ENCODE measurements around the gene SLC6A20.

The SLC6A20 gene

DNA sequence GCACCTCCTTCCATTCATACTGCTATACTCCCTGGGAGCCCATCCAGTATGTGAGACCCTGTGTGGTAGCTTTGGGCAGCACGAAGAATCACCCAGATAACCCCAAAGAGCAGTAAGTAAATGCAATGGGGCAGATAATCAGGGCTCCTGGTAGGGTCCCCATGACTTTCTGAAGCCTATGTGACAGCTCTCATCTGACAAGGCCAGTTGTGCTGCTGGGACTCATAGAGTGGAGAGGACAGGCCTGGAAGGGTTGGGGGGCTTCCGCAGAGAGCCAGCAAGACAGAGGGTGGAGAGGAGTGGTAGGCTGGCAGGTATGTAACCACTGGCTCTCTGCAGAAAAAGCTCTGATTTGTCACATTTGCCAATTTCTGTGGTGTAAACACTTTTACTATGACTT, 3.2 kb upstream of the SLC6A20 start:
- DNase-seq = no peak
- Histone ChIP-seq H3K4me2 (ENCODE audit: insufficient read depth, low read length) (no peak overlapping the region), H4K20me1 (ENCODE audit: insufficient read depth, low read length) (no peaks in the 10 kb centered on the region), H3K27me3 (ENCODE audit: insufficient read depth, low read length, poor library complexity) (no peaks in the 10 kb centered on the region), H3K9me3 (ENCODE audit: insufficient read depth, low read length, severe bottlenecking) (no peaks in the 10 kb centered on the region), H3K36me3 (ENCODE audit: insufficient read depth, low read length) (peaks cover 34% of the 10 kb centered on the region), H3K9ac (ENCODE audit: low read depth, low read length) (no peak overlapping the region), H3K4me3 (ENCODE audit: low read depth in 1 of 2, low read length in 2 of 2) (no peak overlapping the region), H2AFZ (ENCODE audit: low read depth, low read length) (no peak overlapping the region), H3K79me2 (ENCODE audit: insufficient read depth, low read length) (no peaks in the 10 kb centered on the region), H3K27ac (ENCODE audit: low read length) (peak overlapping the region; percentile 21; the same call in 1 of the 2 replicates), H3K4me1 (ENCODE audit: insufficient read depth, low read length) (no peaks in the 10 kb centered on the region)
- TF ChIP-seq CTCF (IDR thresholded peaks at IDR 0.05; ENCODE audit: borderline replicate concordance, extremely low read depth, low read length, poor library complexity, severe bottlenecking) (no peak), EZH2 (IDR thresholded peaks at IDR 0.05; ENCODE audit: borderline replicate concordance, low read depth, low read length, severe bottlenecking) (no peak)
- ATAC-seq (ENCODE audit: insufficient read depth, low read depth) = peak; percentile 16; the same call in 2 of the 3 replicates

GRCh38 chr3:45798034-45798433, 1.7 kb upstream of the SLC6A20 start:
- DNase-seq (no peak), ATAC-seq (ENCODE audit: insufficient read depth, low read depth) (peak; percentile 31)
- no peaks in the 10 kb centered on the region for H4K20me1 ChIP-seq (ENCODE audit: insufficient read depth, low read length)
- H3K4me2 ChIP-seq (ENCODE audit: insufficient read depth, low read length) = no peak overlapping the region
- no peaks in the 10 kb centered on the region for H3K27me3 ChIP-seq (ENCODE audit: insufficient read depth, low read length, poor library complexity)
- peaks cover 19% of the 10 kb centered on the region for H3K36me3 ChIP-seq (ENCODE audit: insufficient read depth, low read length)
- TF ChIP-seq CTCF (IDR thresholded peaks at IDR 0.05; ENCODE audit: borderline replicate concordance, extremely low read depth, low read length, poor library complexity, severe bottlenecking) = no peak
- TF ChIP-seq EZH2 (IDR thresholded peaks at IDR 0.05; ENCODE audit: borderline replicate concordance, low read depth, low read length, severe bottlenecking) = no peak
- H3K9me3 ChIP-seq (ENCODE audit: insufficient read depth, low read length, severe bottlenecking) = no peaks in the 10 kb centered on the region
- H3K27ac ChIP-seq (ENCODE audit: low read length) = peak overlapping the region; percentile 48; the same call in 1 of the 2 replicates
- no peaks in the 10 kb centered on the region for H3K4me1 ChIP-seq (ENCODE audit: insufficient read depth, low read length)
- no peaks in the 10 kb centered on the region for H3K79me2 ChIP-seq (ENCODE audit: insufficient read depth, low read length)
- no peak overlapping the region for H3K4me3 ChIP-seq (ENCODE audit: low read depth in 1 of 2, low read length in 2 of 2)
- H3K9ac ChIP-seq (ENCODE audit: low read depth, low read length) = no peak overlapping the region
- no peak overlapping the region for H2AFZ ChIP-seq (ENCODE audit: low read depth, low read length)

DNA sequence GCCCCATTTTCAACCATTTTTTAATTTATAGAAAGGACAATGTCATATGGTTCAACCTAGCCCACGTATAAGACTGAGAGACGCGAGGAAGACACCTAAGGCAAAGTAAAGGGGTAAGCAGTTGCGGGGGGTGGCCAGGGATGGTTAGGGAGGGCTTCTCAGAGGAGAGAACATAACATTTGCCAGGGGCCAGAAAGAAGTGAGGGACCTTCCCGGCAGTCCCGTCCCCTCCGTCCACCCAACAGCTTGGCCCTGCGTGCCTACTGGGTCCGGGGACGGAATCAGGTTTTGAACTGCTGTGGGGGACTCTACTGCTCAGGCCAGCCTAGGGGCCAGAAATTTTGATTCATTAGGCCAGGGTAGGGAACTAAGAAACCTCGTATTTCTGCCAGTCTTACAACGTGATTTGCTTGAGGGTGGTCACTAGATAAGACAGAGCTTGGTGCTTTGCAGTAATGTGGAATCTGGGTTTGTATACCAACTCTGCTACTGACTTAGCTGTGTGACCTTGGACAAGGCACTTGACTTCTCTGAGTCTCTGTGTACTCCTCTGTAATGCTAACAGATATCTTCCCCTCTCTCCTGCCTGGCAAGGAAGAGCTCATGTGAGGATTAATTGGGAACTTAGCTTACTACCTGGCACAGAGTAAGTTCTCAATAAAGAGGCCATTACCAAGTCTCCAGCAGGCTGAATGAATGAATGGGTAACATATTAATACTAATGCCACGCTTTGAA, 734 bp upstream of the SLC6A20 start:
- H3K79me2 ChIP-seq (ENCODE audit: insufficient read depth, low read length) = no peaks in the 10 kb centered on the region
- no peak overlapping the region for H3K9ac ChIP-seq (ENCODE audit: low read depth, low read length)
- no peaks in the 10 kb centered on the region for H3K4me1 ChIP-seq (ENCODE audit: insufficient read depth, low read length)
- peak; percentile 4; the same call in 1 of the 3 replicates for ATAC-seq (ENCODE audit: insufficient read depth, low read depth)
- no peak overlapping the region for H3K27ac ChIP-seq (ENCODE audit: low read length)
- no peaks in the 10 kb centered on the region for H3K9me3 ChIP-seq (ENCODE audit: insufficient read depth, low read length, severe bottlenecking)
- TF ChIP-seq EZH2 (IDR thresholded peaks at IDR 0.05; ENCODE audit: borderline replicate concordance, low read depth, low read length, severe bottlenecking) (no peak), CTCF (IDR thresholded peaks at IDR 0.05; ENCODE audit: borderline replicate concordance, extremely low read depth, low read length, poor library complexity, severe bottlenecking) (no peak)
- H2AFZ ChIP-seq (ENCODE audit: low read depth, low read length) = no peak overlapping the region
- H4K20me1 ChIP-seq (ENCODE audit: insufficient read depth, low read length) = no peaks in the 10 kb centered on the region
- no peak for DNase-seq
- no peaks in the 10 kb centered on the region for H3K27me3 ChIP-seq (ENCODE audit: insufficient read depth, low read length, poor library complexity)
- H3K4me3 ChIP-seq (ENCODE audit: low read depth in 1 of 2, low read length in 2 of 2) = no peak overlapping the region
- H3K36me3 ChIP-seq (ENCODE audit: insufficient read depth, low read length) = peaks cover 11% of the 10 kb centered on the region
- H3K4me2 ChIP-seq (ENCODE audit: insufficient read depth, low read length) = no peak overlapping the region
